ENCODE measurements around the gene GNA15.

DNA sequence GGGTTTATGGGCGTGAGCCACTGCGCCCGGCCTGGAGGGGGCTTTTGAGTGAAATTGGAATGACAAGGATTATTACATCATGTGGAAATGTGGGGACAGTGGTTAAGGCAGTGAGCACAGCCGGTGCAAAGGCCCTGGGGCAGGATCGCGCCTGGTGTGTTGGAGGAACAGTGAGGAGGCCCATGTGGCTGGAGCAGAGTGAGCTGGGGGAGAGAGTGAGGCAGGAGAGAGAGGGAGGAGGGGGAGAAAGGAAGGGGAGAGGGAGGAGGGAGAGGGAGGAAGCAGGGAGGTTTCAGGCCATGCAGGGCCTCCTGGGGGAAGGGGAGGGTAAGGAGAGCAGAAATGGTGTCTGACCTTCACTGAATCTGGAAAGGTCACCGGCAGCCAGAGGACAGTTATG lies 77.3 kb downstream of the GNA15 start:
- TF ChIP-seq, protein P1, sequence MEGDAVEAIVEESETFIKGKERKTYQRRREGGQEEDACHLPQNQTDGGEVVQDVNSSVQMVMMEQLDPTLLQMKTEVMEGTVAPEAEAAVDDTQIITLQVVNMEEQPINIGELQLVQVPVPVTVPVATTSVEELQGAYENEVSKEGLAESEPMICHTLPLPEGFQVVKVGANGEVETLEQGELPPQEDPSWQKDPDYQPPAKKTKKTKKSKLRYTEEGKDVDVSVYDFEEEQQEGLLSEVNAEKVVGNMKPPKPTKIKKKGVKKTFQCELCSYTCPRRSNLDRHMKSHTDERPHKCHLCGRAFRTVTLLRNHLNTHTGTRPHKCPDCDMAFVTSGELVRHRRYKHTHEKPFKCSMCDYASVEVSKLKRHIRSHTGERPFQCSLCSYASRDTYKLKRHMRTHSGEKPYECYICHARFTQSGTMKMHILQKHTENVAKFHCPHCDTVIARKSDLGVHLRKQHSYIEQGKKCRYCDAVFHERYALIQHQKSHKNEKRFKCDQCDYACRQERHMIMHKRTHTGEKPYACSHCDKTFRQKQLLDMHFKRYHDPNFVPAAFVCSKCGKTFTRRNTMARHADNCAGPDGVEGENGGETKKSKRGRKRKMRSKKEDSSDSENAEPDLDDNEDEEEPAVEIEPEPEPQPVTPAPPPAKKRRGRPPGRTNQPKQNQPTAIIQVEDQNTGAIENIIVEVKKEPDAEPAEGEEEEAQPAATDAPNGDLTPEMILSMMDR (IDR thresholded peaks at IDR 0.05): no peak
- TF ChIP-seq POLR2A (IDR thresholded peaks at IDR 0.05): no peak
